GM12878 (cell line): ENCODE data around the gene C14orf39.

Experiments
- CBX5 ChIP-seq: sonication (generic); IDR thresholded peaks from 2 replicates; pipeline ENCODE4 v1.6.1; 2016; ENCODE audit warnings: low read depth, moderate library complexity, mild to moderate bottlenecking, inconsistent platforms
- CHD2 ChIP-seq: IDR thresholded peaks from 2 replicates; pipeline ENCODE4 v1.6.1; 2011; ENCODE audit warnings: low read depth, low read length, improper control_type of control experiment, borderline replicate concordance
- CTCF ChIP-seq, 3 experiments: IDR thresholded peaks in 2 of 3; conservative IDR thresholded peaks in 1 of 3; 2 replicates each; pipeline ENCODE4 v1.5.1; 2011; ENCODE audit warnings: low read depth in 3 of 3, low read length in 3 of 3, mild to moderate bottlenecking in 3 of 3, control low read depth in 2 of 3, moderate library complexity in 2 of 3, inconsistent platforms in 1 of 3, mixed read lengths in 1 of 3; ENCODE audit not compliant: control insufficient read depth in 2 of 3, insufficient read depth in 1 of 3; ENCODE audit errors: extremely low read depth in 1 of 3
- NFIC ChIP-seq: IDR thresholded peaks from 2 replicates; pipeline ENCODE4 v1.6.1; 2012; ENCODE audit warnings: low read depth, mild to moderate bottlenecking, inconsistent platforms, low read length, moderate library complexity
- POLR2A ChIP-seq: IDR thresholded peaks from 2 replicates; pipeline ENCODE4 v1.6.1; 2011; ENCODE audit warnings: low read depth, mild to moderate bottlenecking, low read length
- POU2F2 ChIP-seq: IDR thresholded peaks from 3 replicates; pipeline ENCODE4 v1.6.1; 2011; ENCODE audit warnings: low read depth, mild to moderate bottlenecking, low read length, borderline replicate concordance
- SREBF1 ChIP-seq: IDR thresholded peaks from 2 replicates; pipeline ENCODE4 v1.6.1; 2012; ENCODE audit warnings: mild to moderate bottlenecking, low read length
- TBL1XR1 ChIP-seq: IDR thresholded peaks from 2 replicates; pipeline ENCODE4 v1.6.1; 2012; ENCODE audit warnings: low read depth, low read length, improper control_type of control experiment

- no peak for TF ChIP-seq TBL1XR1
- no peak for TF ChIP-seq POU2F2
- TF ChIP-seq NFIC = no peak
- TF ChIP-seq POLR2A = no peak
- TF ChIP-seq CHD2 = no peak
- TF ChIP-seq SREBF1 = no peak
- no peak for TF ChIP-seq CTCF (IDR thresholded peaks at IDR 0.05 in 2 of 3, conservative IDR thresholded peaks at IDR 0.05 in 1 of 3; ENCODE audit: control insufficient read depth in 2 of 3, extremely low read depth in 1 of 3, insufficient read depth in 1 of 3, low read depth in 3 of 3, low read length in 3 of 3)
- TF ChIP-seq CBX5 = no peak
These were observed 30.0 kb downstream of the C14orf39 start for GRCh38 chr14:60455875-60456274.
